ENCODE data around the gene NDUFB7. TPM values are rescaled to one million over a fixed set of nuclear protein-coding genes. Genes with fewer than 3 reads are reported as not detected.
A peak's percentile ranks its signal among the peaks of the same experiment; 100 is the strongest.
"Not testable (repeated sequence)": the region's sequence is repeated elsewhere in the genome, so short reads cannot be mapped to it uniquely, and the experiment has no call there.

NDUFB7 gene
- total RNA-seq, 1 donor from 2014 or later: 400 TPM

DNA sequence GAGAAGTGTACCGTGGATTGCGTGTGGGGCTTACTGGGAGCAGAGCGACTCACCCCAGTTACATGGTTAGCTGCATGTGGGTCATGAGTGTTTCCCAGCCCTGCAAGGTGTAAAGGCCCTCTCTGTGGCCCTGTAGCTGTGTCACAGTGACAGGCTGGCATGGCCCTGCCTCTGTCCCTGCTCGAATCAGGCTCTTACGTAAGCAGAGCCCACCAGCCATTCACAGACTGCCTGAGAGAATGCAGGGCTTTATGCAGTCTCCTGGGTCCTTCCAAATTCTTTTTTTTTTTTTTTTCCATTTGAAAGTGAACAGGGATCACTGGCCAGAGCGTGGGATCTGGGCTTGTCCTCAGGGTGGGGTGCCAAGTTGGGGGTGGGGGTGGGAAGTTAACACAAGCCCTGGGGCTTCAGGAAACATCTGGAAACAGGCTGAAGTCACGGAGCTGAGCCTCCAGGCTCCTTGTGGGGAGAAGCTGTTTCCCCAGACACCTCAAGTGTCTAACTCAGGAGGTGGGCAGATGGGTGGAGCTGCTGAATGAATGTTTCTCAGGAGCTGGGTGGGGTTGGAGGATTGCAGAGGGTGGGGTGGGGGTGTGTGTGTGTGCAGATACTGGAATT is 29.0 kb downstream of the NDUFB7 start:
- H3K4me3 ChIP-seq (ENCODE audit: low read depth, low read length): no peak overlapping the region
- TF ChIP-seq, protein P1, sequence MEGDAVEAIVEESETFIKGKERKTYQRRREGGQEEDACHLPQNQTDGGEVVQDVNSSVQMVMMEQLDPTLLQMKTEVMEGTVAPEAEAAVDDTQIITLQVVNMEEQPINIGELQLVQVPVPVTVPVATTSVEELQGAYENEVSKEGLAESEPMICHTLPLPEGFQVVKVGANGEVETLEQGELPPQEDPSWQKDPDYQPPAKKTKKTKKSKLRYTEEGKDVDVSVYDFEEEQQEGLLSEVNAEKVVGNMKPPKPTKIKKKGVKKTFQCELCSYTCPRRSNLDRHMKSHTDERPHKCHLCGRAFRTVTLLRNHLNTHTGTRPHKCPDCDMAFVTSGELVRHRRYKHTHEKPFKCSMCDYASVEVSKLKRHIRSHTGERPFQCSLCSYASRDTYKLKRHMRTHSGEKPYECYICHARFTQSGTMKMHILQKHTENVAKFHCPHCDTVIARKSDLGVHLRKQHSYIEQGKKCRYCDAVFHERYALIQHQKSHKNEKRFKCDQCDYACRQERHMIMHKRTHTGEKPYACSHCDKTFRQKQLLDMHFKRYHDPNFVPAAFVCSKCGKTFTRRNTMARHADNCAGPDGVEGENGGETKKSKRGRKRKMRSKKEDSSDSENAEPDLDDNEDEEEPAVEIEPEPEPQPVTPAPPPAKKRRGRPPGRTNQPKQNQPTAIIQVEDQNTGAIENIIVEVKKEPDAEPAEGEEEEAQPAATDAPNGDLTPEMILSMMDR (conservative IDR thresholded peaks at IDR 0.05; ENCODE audit: low read depth, low read length): no peak
- DNase-seq (ENCODE audit: low read depth): no peak

DNA sequence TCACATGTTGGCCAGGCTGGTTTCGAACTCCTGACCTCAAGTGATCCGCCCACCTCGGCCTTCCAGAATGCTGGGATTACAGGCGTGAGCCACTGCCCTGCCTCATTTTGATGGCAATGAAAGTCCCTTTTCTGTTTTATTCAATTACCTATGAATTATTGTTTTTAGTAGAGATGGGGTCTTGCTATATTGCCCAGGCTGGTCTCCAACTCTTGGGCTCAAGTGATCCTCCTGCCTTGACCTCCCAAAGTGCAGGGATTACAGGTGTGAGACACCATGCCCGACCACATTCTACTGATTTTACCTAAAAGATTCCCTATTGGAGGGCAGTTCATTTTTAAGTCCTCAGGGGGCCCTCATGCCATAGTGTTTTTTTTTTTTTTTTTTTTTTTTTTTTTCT is 29.9 kb downstream of the NDUFB7 start:
- H3K4me3 ChIP-seq (ENCODE audit: low read depth, low read length); DNase-seq (ENCODE audit: low read depth): not testable (repeated sequence)

DNA sequence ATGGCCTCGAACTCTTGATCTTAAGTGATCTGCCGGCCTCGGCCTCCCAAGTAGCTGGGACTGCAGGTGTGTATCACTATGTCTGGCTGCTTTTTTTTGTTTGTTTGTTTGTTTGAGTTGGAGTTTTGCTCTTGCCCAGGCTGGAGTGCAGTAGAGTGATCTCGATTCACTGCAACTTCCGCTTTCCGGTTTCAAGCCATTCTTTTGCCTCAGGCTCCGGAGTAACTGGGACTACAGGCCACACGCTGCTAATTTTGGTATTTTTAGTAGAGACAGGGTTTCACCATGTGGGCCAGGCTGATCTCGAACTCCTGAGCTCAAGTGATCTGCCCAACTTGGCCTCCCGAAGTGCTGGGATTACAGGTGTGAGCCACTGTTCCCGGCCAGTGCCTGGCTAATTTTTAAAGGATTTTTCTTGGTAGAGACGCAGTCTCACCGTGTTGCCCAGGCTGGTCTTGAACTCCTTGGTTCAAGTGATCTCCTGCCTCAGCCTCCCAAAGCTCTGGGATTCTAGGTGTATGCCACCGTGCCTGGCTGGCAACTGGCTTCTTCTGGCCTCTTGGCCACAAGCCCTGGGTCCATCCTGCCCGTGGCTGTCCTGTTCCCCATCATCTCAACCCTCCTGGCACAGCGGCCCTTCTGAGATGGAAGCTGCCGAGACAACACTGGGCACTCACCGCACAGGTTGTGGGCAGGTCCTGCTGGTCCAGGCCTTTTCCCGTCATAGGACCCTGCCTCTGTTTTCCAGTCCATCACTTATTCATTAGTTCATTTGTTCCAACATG is 30.9 kb downstream of the NDUFB7 start:
- H3K4me3 ChIP-seq (ENCODE audit: low read depth, low read length): no peak overlapping the region
- TF ChIP-seq, protein P1 (conservative IDR thresholded peaks at IDR 0.05; ENCODE audit: low read depth, low read length): no peak
- DNase-seq (ENCODE audit: low read depth): no peak

DNA sequence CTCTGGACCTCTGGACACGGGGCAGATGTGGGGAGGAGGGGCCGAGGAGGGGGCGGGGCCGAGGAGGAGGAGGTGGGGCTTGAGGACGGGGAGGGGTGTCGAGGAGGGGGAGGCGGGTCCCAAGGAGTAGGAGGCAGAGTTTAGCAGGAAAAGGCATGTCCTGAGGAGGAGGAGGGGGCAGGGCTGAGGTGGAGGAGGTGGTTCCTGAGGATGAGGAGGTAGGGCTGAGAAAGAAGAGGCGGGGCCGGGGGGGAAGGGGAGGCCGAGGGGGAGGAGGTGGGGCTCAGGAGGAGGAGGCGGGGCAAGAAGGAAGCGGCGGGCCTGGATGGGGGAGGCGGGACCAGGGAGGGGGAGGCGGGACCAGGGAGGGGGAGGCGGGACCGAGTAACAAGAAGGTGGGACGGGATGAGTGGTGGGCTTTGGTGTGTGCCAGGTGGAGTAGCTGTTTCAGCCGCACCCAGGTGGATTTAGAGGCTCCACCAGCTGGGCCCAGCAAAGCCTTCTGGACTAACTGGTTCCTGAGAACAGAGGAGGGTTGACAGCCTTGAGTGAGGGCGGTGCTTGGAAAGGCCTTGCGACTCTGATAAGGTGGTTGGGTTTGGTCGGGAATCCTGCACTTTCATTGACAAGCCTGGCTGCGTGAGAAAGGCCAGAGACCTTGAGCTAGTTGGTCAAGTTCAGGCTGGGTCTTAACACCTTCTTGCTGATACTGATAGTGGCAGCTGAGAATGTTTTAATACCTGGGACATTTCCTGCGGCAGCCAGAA is 34.8 kb downstream of the NDUFB7 start:
- H3K4me3 ChIP-seq (ENCODE audit: low read depth, low read length): no peak overlapping the region
- TF ChIP-seq, protein P1 (conservative IDR thresholded peaks at IDR 0.05; ENCODE audit: low read depth, low read length): no peak
- no peak for DNase-seq (ENCODE audit: low read depth)

DNA sequence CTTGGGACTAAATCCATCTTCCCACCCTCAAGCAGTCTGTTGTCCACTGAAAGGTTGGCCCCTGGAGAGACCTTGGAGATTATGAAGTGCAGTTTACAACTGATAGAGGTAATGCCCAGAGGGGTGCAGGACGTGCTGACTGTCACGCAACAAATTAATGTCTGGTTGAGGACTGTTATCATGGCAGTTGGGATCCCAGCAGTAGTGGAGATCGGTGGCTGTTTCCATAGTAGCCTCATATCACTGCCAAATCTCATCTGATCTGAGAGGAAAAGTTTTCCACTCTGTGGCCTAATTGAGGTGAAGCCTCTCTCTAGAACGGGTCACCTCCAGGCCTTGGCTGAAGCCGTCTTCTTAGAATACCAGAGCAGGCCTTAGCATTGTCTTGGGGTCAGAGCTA is 38.4 kb downstream of the NDUFB7 start:
- no peak for DNase-seq (ENCODE audit: low read depth)
- H3K4me3 ChIP-seq (ENCODE audit: low read depth, low read length): no peak overlapping the region
- TF ChIP-seq, protein P1 (conservative IDR thresholded peaks at IDR 0.05; ENCODE audit: low read depth, low read length): no peak

DNA sequence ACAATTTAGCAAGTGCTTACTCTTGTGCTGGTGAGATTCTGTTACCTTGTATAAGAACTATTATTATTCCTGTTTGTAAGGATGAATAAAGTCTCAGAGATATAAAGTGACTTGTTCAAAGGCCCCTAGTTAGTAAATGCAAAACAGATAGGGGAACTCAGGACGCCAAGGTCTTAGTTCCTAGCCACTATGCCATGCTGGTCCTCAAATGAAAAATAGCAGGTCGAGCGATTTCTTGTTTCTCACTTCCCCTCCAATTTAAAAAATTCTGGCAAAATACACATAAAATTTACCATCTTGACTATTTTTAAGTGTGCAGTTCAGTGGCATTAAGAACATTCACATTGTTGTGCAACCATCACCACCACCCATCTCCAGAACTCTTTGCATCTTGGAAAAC is 41.4 kb downstream of the NDUFB7 start:
- TF ChIP-seq, protein P1 (conservative IDR thresholded peaks at IDR 0.05; ENCODE audit: low read depth, low read length): no peak
- no peak for DNase-seq (ENCODE audit: low read depth)
- peak overlapping the region; percentile 89 for H3K4me3 ChIP-seq (ENCODE audit: low read depth, low read length)

DNA sequence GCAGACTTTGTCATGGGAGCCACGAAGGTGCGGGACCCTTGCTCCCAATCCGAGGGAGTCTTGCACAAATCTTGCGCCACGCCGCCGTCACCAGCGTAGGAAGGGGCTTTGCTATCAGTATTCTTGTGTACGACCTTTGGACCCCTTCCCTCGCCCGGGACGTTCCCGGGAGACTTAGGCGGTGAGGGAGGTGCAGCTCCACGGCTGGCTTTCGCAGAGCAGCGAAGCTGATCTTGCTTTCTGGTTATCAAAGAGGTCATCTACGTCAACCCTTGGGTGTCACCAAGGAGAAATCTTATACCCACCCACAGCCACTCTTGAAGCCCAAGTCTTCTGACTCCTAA is 41.9 kb downstream of the NDUFB7 start:
- H3K4me3 ChIP-seq (ENCODE audit: low read depth, low read length): peak overlapping the region; percentile 89
- DNase-seq (ENCODE audit: low read depth): no peak
- TF ChIP-seq, protein P1 (conservative IDR thresholded peaks at IDR 0.05; ENCODE audit: low read depth, low read length): no peak
